NCI-H2107 (cell line): Measurements from ENCODE around the gene WDR33.
"Not testable (repeated sequence)": the region's sequence is repeated elsewhere in the genome, so short reads cannot be mapped to it uniquely, and the experiment has no call there.

Experiments used
- DNase-seq: peaks from one replicate; lab custom pipeline; 2025; lab: John Stamatoyannopoulos, UW

The WDR33 gene

GRCh38 chr2:127763776-127764175, 47.2 kb downstream of the WDR33 start:
- DNase-seq, result no peak

GRCh38 chr2:127762846-127763245, 48.1 kb downstream of the WDR33 start:
- no peak for DNase-seq

GRCh38 chr2:127762441-127762840, 48.5 kb downstream of the WDR33 start:
- DNase-seq, result no peak

- DNase-seq, result no peak
Observed at GRCh38 chr2:127759931-127760330, 51.0 kb downstream of the WDR33 start.

GRCh38 chr2:127754186-127754585, 56.8 kb downstream of the WDR33 start:
- no peak for DNase-seq

- DNase-seq, result no peak
Observed at GRCh38 chr2:127753374-127753773, 57.6 kb downstream of the WDR33 start.

- not testable (repeated sequence) for DNase-seq
Observed at GRCh38 chr2:127749537-127749936, 61.4 kb downstream of the WDR33 start.

- DNase-seq, result no peak
Observed at GRCh38 chr2:127747621-127748020, 63.4 kb downstream of the WDR33 start.

GRCh38 chr2:127743477-127744026, 67.4 kb downstream of the WDR33 start:
- DNase-seq, result no peak

GRCh38 chr2:127740665-127741288, 70.2 kb downstream of the WDR33 start:
- no peak for DNase-seq

GRCh38 chr2:127739800-127740199, 71.2 kb downstream of the WDR33 start:
- DNase-seq, result no peak

GRCh38 chr2:127737892-127738291, 73.1 kb downstream of the WDR33 start:
- no peak for DNase-seq

GRCh38 chr2:127735537-127736399, 75.2 kb downstream of the WDR33 start:
- no peak for DNase-seq

GRCh38 chr2:127735044-127735443, 75.9 kb downstream of the WDR33 start:
- no peak for DNase-seq

GRCh38 chr2:127733816-127734537, 77.0 kb downstream of the WDR33 start:
- DNase-seq, result no peak

GRCh38 chr2:127733113-127733815, 77.7 kb downstream of the WDR33 start:
- DNase-seq, result no peak

- DNase-seq, result no peak
Observed at GRCh38 chr2:127726158-127726880, 84.7 kb downstream of the WDR33 start.

- no peak for DNase-seq
Observed at GRCh38 chr2:127722807-127723206, 88.2 kb downstream of the WDR33 start.

GRCh38 chr2:127721978-127722355, 89.0 kb downstream of the WDR33 start:
- DNase-seq, result no peak

GRCh38 chr2:127721311-127721977, 89.5 kb downstream of the WDR33 start:
- DNase-seq, result no peak
